Tibial nerve (tissue), 3 donors: ENCODE measurements around the gene NUDT9.

Experiments used
- EP300 ChIP-seq, 2 donors: sonication (generic); formaldehyde crosslinking; IDR thresholded peaks; one replicate each; pipeline ENCODE4 v1.6.1; 2017; ENCODE audit warnings: antibody characterized with exemption in 2 of 2, mild to moderate bottlenecking in 1 of 2
- POLR2A ChIP-seq, 2 donors: fragments of 450-650 bp; IDR thresholded peaks; one replicate each; pipeline ENCODE4 v1.6.1; 2017; ENCODE audit warnings: antibody characterized with exemption in 2 of 2, mild to moderate bottlenecking in 2 of 2, moderate library complexity in 2 of 2

DNA sequence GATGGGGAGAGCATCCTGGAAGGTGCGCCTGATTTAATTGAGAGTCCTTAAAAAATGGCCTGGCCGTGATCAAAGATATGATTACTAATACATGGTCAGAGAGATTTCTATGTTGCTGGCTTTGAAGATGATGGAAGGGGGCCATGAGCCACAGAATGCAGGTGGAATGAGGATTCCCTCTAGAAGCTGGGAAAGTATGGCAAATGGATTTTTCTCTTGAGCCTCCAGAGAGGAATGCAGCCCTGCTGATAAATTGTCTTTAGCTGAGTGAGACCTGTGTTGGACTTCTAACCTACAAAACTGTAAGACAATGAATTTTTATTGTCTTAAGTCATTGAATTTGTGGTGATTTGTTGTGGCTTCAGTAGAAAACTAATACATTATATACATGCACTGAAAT is 7.7 kb downstream of the NUDT9 start:
- TF ChIP-seq EP300 (IDR thresholded peaks at IDR 0.05), result no peak
- no peak for TF ChIP-seq POLR2A (IDR thresholded peaks at IDR 0.05)
